Tibial nerve (tissue), 4 donors: ENCODE results near the gene CDCP2.

Source experiments
- CTCF ChIP-seq, 5 experiments: fragments of 200-600 bp in 3 of 5; fragments of 450-650 bp in 2 of 5; sonication (generic) in 3 of 5; IDR thresholded peaks; one replicate each; pipeline ENCODE4 v1.5.1; 2016 to 2019; ENCODE audit warnings: antibody characterized with exemption in 5 of 5, mild to moderate bottlenecking in 3 of 5, moderate library complexity in 2 of 5
- EP300 ChIP-seq, 2 donors: sonication (generic); formaldehyde crosslinking; IDR thresholded peaks; one replicate each; pipeline ENCODE4 v1.6.1; 2017; ENCODE audit warnings: antibody characterized with exemption in 2 of 2, mild to moderate bottlenecking in 1 of 2
- POLR2A ChIP-seq, 2 donors: fragments of 450-650 bp; IDR thresholded peaks; one replicate each; pipeline ENCODE4 v1.6.1; 2017; ENCODE audit warnings: antibody characterized with exemption in 2 of 2, mild to moderate bottlenecking in 2 of 2, moderate library complexity in 2 of 2

- TF ChIP-seq CTCF (IDR thresholded peaks at IDR 0.05) (no peak), POLR2A (IDR thresholded peaks at IDR 0.05) (no peak), EP300 (IDR thresholded peaks at IDR 0.05) (no peak)
Measured at GRCh38 chr1:54173681-54174080, 20.9 kb upstream of the CDCP2 start.
